ENCODE results near the gene RBL2.
A peak's percentile ranks its signal among the peaks of the same experiment; 100 is the strongest.

DNA sequence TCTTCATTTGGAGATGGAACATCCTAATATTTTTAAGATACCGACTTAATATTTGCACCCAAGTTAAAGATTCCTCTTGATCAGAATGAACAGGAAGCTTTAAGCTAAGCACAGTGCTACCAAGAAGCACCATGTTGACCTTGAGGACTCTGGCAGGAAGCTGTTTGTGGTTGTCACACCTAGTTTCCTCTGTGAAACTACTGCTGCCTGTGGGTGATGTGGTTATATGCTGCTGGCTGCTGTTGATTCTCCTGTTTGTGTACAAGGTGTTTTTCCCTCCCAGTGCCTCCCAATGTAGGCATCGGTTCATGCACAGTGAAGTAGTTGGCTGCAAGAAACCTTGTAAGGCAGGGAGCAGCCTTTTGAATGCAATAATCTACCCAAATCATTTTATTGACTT is 23.4 kb downstream of the RBL2 start:
- TF ChIP-seq POLR2AphosphoS5 (IDR thresholded peaks at IDR 0.05) (peak in 1 of 3 donors; percentile 35), POLR2A (IDR thresholded peaks at IDR 0.05) (no peak)
- TF ChIP-seq, protein P1, sequence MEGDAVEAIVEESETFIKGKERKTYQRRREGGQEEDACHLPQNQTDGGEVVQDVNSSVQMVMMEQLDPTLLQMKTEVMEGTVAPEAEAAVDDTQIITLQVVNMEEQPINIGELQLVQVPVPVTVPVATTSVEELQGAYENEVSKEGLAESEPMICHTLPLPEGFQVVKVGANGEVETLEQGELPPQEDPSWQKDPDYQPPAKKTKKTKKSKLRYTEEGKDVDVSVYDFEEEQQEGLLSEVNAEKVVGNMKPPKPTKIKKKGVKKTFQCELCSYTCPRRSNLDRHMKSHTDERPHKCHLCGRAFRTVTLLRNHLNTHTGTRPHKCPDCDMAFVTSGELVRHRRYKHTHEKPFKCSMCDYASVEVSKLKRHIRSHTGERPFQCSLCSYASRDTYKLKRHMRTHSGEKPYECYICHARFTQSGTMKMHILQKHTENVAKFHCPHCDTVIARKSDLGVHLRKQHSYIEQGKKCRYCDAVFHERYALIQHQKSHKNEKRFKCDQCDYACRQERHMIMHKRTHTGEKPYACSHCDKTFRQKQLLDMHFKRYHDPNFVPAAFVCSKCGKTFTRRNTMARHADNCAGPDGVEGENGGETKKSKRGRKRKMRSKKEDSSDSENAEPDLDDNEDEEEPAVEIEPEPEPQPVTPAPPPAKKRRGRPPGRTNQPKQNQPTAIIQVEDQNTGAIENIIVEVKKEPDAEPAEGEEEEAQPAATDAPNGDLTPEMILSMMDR (IDR thresholded peaks at IDR 0.05) = no peak
